GM12891 (cell line): ENCODE measurements around the gene SNX32.

Experiments used
- POLR2AphosphoS5 ChIP-seq: IDR thresholded peaks from 2 replicates; pipeline ENCODE4 v1.6.1; 2011; ENCODE audit warnings: low read depth, low read length, control low read depth
- SPI1 ChIP-seq: IDR thresholded peaks from 2 replicates; pipeline ENCODE4 v1.6.1; 2011; ENCODE audit warnings: low read depth, low read length, control low read depth

DNA sequence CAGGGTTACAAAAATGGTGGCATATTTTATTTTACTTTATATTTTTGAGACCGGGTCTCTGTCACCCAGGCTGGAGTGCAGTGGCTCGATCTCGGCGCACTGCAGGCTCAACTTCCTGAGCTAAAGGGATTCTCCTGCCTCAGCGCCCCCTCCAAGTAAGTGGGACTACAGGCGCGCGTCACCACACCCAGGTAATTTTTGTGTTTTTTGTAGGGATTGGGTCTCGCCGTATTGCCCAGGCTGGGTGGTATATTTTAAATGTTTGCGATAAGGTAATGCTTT, 67.1 kb downstream of the SNX32 start:
- no peak for TF ChIP-seq SPI1
- no peak for TF ChIP-seq POLR2AphosphoS5
